H1 (cell line): ENCODE measurements around the gene CLDN12. TPM values are rescaled to one million over a fixed set of nuclear protein-coding genes. Genes with fewer than 3 reads are reported as not detected.
A peak's percentile ranks its signal among the peaks of the same experiment; 100 is the strongest.

ENCODE experiments used
- CTCF ChIA-PET: fragments of 300-600 bp; sonication (Branson Sonifier 250); formaldehyde crosslinking; loops from one replicate; lab custom pipeline; 2021; ENCODE audit not compliant: partially characterized antibody; lab: Charles Lee
- POLR2A ChIA-PET: fragments of 300-600 bp; sonication (Branson Sonifier 250); formaldehyde crosslinking; loops from one replicate; lab custom pipeline; 2021; ENCODE audit warnings: inconsistent platforms; ENCODE audit not compliant: partially characterized antibody; lab: Charles Lee
- DNase-seq, 2 experiments: peaks; one replicate each; pipeline versions ENCODE4 v3.0.0 to v3.0.0-alpha.2; 2010 to 2022; ENCODE audit warnings: low spot score in 2 of 2, low read depth in 1 of 2, mixed read lengths in 1 of 2
- FAIRE-seq: peaks from 2 replicates; lab custom pipeline; 2011; peaks lifted over from hg19 to GRCh38; lab: Jason Lieb, UNC
- H2AFZ ChIP-seq: 2 replicates; pipeline ENCODE4 v1.8.1; 2012; ENCODE audit warnings: low read length, inconsistent platforms
- H2AK5ac ChIP-seq: 2 replicates; pipeline ENCODE4 v1.6.1; 2013; ENCODE audit warnings: low read depth, low read length
- H2BK120ac ChIP-seq: replicated peaks from 2 replicates; pipeline ENCODE3; 2013; ENCODE audit warnings: low read depth, low read length, inconsistent platforms
- H2BK12ac ChIP-seq: 2 replicates; pipeline ENCODE4 v1.6.1; 2013; ENCODE audit warnings: low read depth, low read length
- H2BK15ac ChIP-seq: 2 replicates; pipeline ENCODE4 v1.6.1; 2013; ENCODE audit warnings: low read length
- H2BK20ac ChIP-seq: 2 replicates; pipeline ENCODE4 v1.6.1; 2013; ENCODE audit warnings: low read length
- H2BK5ac ChIP-seq: 2 replicates; pipeline ENCODE4 v1.6.1; 2013; ENCODE audit warnings: low read depth, low read length
- H3K14ac ChIP-seq: 2 replicates; pipeline ENCODE4 v1.6.1; 2013; ENCODE audit warnings: inconsistent platforms; ENCODE audit not compliant: insufficient read length
- H3K18ac ChIP-seq: 2 replicates; pipeline ENCODE4 v1.6.1; 2013; ENCODE audit warnings: low read length; ENCODE audit errors: extremely low read depth
- H3K23ac ChIP-seq: 2 replicates; pipeline ENCODE4 v1.6.1; 2013; ENCODE audit warnings: inconsistent platforms; ENCODE audit not compliant: insufficient read length
- H3K23me2 ChIP-seq: 2 replicates; pipeline ENCODE4 v1.6.1; 2013; ENCODE audit warnings: low read depth, low read length
- H3K27ac ChIP-seq: 2 replicates; pipeline ENCODE4 v1.6.1; 2011; ENCODE audit warnings: low read depth, low read length, inconsistent platforms
- H3K27me3 ChIP-seq, 4 experiments: replicated peaks in 1 of 4; 1 replicate in 1 of 4; 2 replicates in 3 of 4; pipeline versions ENCODE4 v1.6.1 to v1.8.1; 2011 to 2013; ENCODE audit warnings: low read length in 3 of 4, mild to moderate bottlenecking in 3 of 4, inconsistent platforms in 2 of 4, mixed read lengths in 2 of 4, moderate library complexity in 1 of 4; ENCODE audit not compliant: control insufficient read depth in 3 of 4, insufficient read depth in 3 of 4; ENCODE audit errors: extremely low read depth in 1 of 4
- H3K36me3 ChIP-seq, 4 experiments: 2 replicates each; pipeline versions ENCODE4 v1.6.1 to v1.8.1; 2011 to 2013; ENCODE audit warnings: mild to moderate bottlenecking in 4 of 4, low read length in 3 of 4, moderate library complexity in 2 of 4, control low read depth in 1 of 4, inconsistent platforms in 1 of 4; ENCODE audit not compliant: insufficient read depth in 4 of 4, control insufficient read depth in 2 of 4
- H3K4ac ChIP-seq: replicated peaks from 2 replicates; pipeline ENCODE3; 2013; ENCODE audit warnings: low read length, low read depth, mixed read lengths, inconsistent platforms; ENCODE audit not compliant: insufficient read length
- H3K4me1 ChIP-seq, 4 experiments: replicated peaks in 1 of 4; 1 replicate in 1 of 4; 2 replicates in 3 of 4; pipeline versions ENCODE4 v1.6.1 to v1.8.1; 2011 to 2013; ENCODE audit warnings: low read length in 3 of 4, inconsistent platforms in 2 of 4, mixed read lengths in 1 of 4; ENCODE audit not compliant: insufficient read depth in 4 of 4, control insufficient read depth in 3 of 4
- H3K4me2 ChIP-seq, 2 experiments: 2 replicates each; pipeline versions ENCODE4 v1.6.1 to v1.8.1; 2011 to 2013; ENCODE audit warnings: low read depth in 2 of 2, low read length in 2 of 2, control low read depth in 1 of 2, inconsistent platforms in 1 of 2, mild to moderate bottlenecking in 1 of 2; ENCODE audit not compliant: insufficient read depth in 1 of 2
- H3K4me3 ChIP-seq, 4 experiments: fragments of 200-600, 300-600 bp in 1 of 4; sonication (generic), shearing (Covaris generic), sonication (Bioruptor Twin) in 1 of 4; 2 replicates each; pipeline versions ENCODE4 v1.5.1 to v1.8.1; 2011 to 2016; ENCODE audit warnings: low read length in 4 of 4, low read depth in 3 of 4, control low read depth in 2 of 4, inconsistent platforms in 2 of 4, mild to moderate bottlenecking in 2 of 4, mixed read lengths in 1 of 4, moderate library complexity in 1 of 4; ENCODE audit not compliant: insufficient read depth in 2 of 4; ENCODE audit errors: extremely low read depth in 1 of 4
- H3K56ac ChIP-seq: replicated peaks from 2 replicates; pipeline ENCODE3; 2013; ENCODE audit warnings: low read depth, mild to moderate bottlenecking, mixed read lengths, low read length, inconsistent platforms; ENCODE audit not compliant: insufficient read length
- H3K79me1 ChIP-seq: 2 replicates; pipeline ENCODE4 v1.6.1; 2013; ENCODE audit warnings: low read depth, low read length, control low read depth
- H3K79me2 ChIP-seq, 2 experiments: 2 replicates each; pipeline versions ENCODE4 v1.6.1 to v1.8.1; 2012 to 2013; ENCODE audit warnings: low read length in 2 of 2, mild to moderate bottlenecking in 2 of 2, inconsistent platforms in 1 of 2; ENCODE audit not compliant: insufficient read depth in 2 of 2, control insufficient read depth in 1 of 2
- H3K9ac ChIP-seq, 4 experiments: replicated peaks in 1 of 4; 1 replicate in 1 of 4; 2 replicates in 3 of 4; pipeline versions ENCODE4 v1.6.1 to v1.8.1; 2011 to 2013; ENCODE audit warnings: low read depth in 3 of 4, low read length in 3 of 4, control low read depth in 2 of 4, mild to moderate bottlenecking in 2 of 4, moderate library complexity in 2 of 4, inconsistent platforms in 1 of 4; ENCODE audit errors: extremely low read depth in 1 of 4
- H3K9me3 ChIP-seq, 2 experiments: 2 replicates each; pipeline versions ENCODE4 v1.6.1 to v1.8.1; 2012 to 2013; ENCODE audit warnings: mild to moderate bottlenecking in 2 of 2, moderate library complexity in 2 of 2, control low read depth in 1 of 2, inconsistent platforms in 1 of 2, low read depth in 1 of 2, low read length in 1 of 2, mixed read lengths in 1 of 2; ENCODE audit not compliant: insufficient read depth in 2 of 2
- H4K20me1 ChIP-seq, 2 experiments: replicated peaks in 1 of 2; 2 replicates each; pipeline versions ENCODE3 to v1.8.1; 2011 to 2013; ENCODE audit warnings: inconsistent platforms in 2 of 2, low read length in 2 of 2, mild to moderate bottlenecking in 1 of 2; ENCODE audit not compliant: insufficient read depth in 2 of 2, control insufficient read depth in 1 of 2
- H4K5ac ChIP-seq: 2 replicates; pipeline ENCODE4 v1.6.1; 2013; ENCODE audit warnings: low read length, low read depth, mixed read lengths, inconsistent platforms; ENCODE audit not compliant: insufficient read length
- H4K8ac ChIP-seq: 2 replicates; pipeline ENCODE4 v1.8.0; 2013; ENCODE audit warnings: mild to moderate bottlenecking, moderate library complexity, low read length, inconsistent platforms; ENCODE audit not compliant: insufficient read depth; ENCODE audit errors: extremely low read depth
- H4K91ac ChIP-seq: replicated peaks from 2 replicates; pipeline ENCODE3; 2013; ENCODE audit warnings: low read length, mixed read lengths, inconsistent platforms; ENCODE audit not compliant: insufficient read length
- BACH1 ChIP-seq: IDR thresholded peaks from 2 replicates; pipeline ENCODE4 v1.6.1; 2012; ENCODE audit warnings: low read length, improper control_type of control experiment
- CBX5 ChIP-seq: fragments of 300-800, 300-1000 bp; sonication (generic); IDR thresholded peaks from 2 replicates; pipeline ENCODE4 v1.7.1; 2016; ENCODE audit warnings: antibody characterized with exemption, low read length, low read depth
- EP300 ChIP-seq, 2 experiments: IDR thresholded peaks; 1 replicate in 1 of 2; 2 replicates in 1 of 2; pipeline ENCODE4 v1.6.1; 2011 to 2012; ENCODE audit warnings: low read depth in 2 of 2, low read length in 2 of 2, mild to moderate bottlenecking in 2 of 2, borderline replicate concordance in 1 of 2, inconsistent platforms in 1 of 2, moderate library complexity in 1 of 2
- EZH2 ChIP-seq: fragments of 200-600 bp; sonication (generic); IDR thresholded peaks from 2 replicates; pipeline ENCODE4 v1.7.1; 2012; ENCODE audit warnings: low read depth, mild to moderate bottlenecking, moderate library complexity, low read length, inconsistent platforms; ENCODE audit not compliant: severe bottlenecking
- SP2 ChIP-seq: IDR thresholded peaks from 2 replicates; pipeline ENCODE4 v1.6.1; 2012; ENCODE audit warnings: mild to moderate bottlenecking, low read length, inconsistent platforms
- WGBS, 2 experiments: shearing (Covaris generic) in 1 of 2; methylation state at CpG; one replicate each; pipeline versions ENCODE4 v1.1.6 to v1.1.7; 2013 to 2015; ENCODE audit warnings: low lambda C conversion rate in 2 of 2, mixed read lengths in 2 of 2, inconsistent platforms in 1 of 2, low coverage in 1 of 2, missing lambda C conversion rate in 1 of 2; ENCODE audit not compliant: insufficient replicate concordance in 2 of 2, insufficient coverage in 1 of 2, insufficient read length in 1 of 2; ENCODE audit errors: extremely low coverage in 1 of 2, missing lambda C conversion rate in 1 of 2; 5-methylcytosine and 5-hydroxymethylcytosine counted together
- polyA plus RNA-seq, 7 experiments: library from polyadenylated mRNA; depleted of rRNA in 3 of 7; stranded (reverse) in 5 of 7; unstranded in 2 of 7; fragments of >200 nt in 5 of 7; fragments of 200-250 nt in 2 of 7; gene quantifications; 1 replicate in 5 of 7; 2 replicates in 1 of 7; 4 replicates in 1 of 7; pipeline versions ENCODE4 v1.2.1 to v1.2.3, GENCODE V29; 2011 to 2013; ENCODE audit warnings: missing spikeins in 2 of 7, mixed read lengths in 2 of 7
- total RNA-seq: library from RNA; stranded (reverse); fragmentation: NEBNext Ultra II Directional; extraction: Animal tissue kit (Norgen Biotek cat#: 25700); gene quantifications from 2 replicates; pipeline ENCODE4 v1.2.1, GENCODE V29; 2021
- TF ChIP-seq, protein P1 (sequence below): IDR thresholded peaks from 2 replicates; pipeline ENCODE4 v1.6.1; 2012; ENCODE audit warnings: low read length, inconsistent platforms
- TF ChIP-seq, protein P2 (sequence below): IDR thresholded peaks from 2 replicates; pipeline ENCODE4 v1.6.1; 2012; ENCODE audit warnings: inconsistent platforms
- TF ChIP-seq, protein P3 (sequence below): IDR thresholded peaks from 2 replicates; pipeline ENCODE4 v1.6.1; 2012; ENCODE audit warnings: inconsistent platforms

The CLDN12 gene
- total and polyA plus RNA-seq, 2 of the 8 experiments (the other 6 are each of a cell fraction or from before 2014, with no cell fraction given): 49.2 to 127 TPM

DNA sequence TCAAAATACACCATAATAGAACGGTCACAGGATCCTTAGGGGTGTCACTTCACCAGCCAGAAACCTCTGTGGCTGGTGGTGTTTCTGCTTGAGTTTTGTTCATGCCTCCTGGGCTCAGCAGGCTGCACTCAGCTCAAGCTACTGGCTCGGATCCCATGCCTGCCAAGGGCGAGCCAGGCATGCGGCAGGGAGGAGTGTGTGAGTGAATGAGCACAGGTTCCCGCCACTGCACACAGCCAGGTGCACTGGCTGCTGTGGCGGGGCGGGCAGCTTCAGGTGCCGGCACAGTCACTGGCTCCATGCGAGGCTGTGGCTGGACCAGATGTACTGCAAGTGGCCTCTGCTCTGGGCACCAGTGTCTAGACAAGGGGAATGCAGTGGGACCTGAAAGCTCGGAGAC lies 29.5 kb downstream of the CLDN12 start:
- WGBS, 2 experiments: 68% methylated on average over 10 of the region's 10 CpGs; no CpG with 5 or more reads in 1 of the 2 experiments
- ChIA-PET POLR2A (no interaction called here), CTCF (interaction anchor here (1.0 to 2.5 kb wide), 3 partner anchors 17 to 217 kb away, joined by 3 to 8 read pairs (median 5); no protein-coding TSS in a partner anchor)
- Histone ChIP-seq H3K4me3 (no peak overlapping the region), H3K56ac (no peak overlapping the region), H3K18ac (no peak overlapping the region), H4K5ac (no peak overlapping the region), H2AK5ac (no peak overlapping the region), H2BK15ac (no peak overlapping the region), H3K27me3 (no peaks in the 10 kb centered on the region), H4K8ac (no peak overlapping the region; the same call in 1 of the 2 replicates), H3K23me2 (no peaks in the 10 kb centered on the region), H3K14ac (no peak overlapping the region), H3K9me3 (no peaks in the 10 kb centered on the region), H2BK5ac (no peak overlapping the region), H3K79me2 (no peaks in the 10 kb centered on the region), H3K4me2 (no peak overlapping the region), H3K79me1 (no peaks in the 10 kb centered on the region), H3K23ac (no peak overlapping the region), H2AFZ (0 out of 2 replicates have a peak overlapping the region, but pooled peaks have one; percentile 52), H2BK12ac (no peak overlapping the region), H3K9ac (no peak overlapping the region), H3K27ac (no peak overlapping the region), H4K20me1 (no peaks in the 10 kb centered on the region), H3K4ac (no peak overlapping the region), H2BK20ac (no peak overlapping the region), H2BK120ac (no peak overlapping the region), H3K36me3 (no peaks in the 10 kb centered on the region), H3K4me1 (no peaks in the 10 kb centered on the region), H4K91ac (no peak overlapping the region)
- DNase-seq: no peak
- FAIRE-seq: no peak
- TF ChIP-seq, protein P1, sequence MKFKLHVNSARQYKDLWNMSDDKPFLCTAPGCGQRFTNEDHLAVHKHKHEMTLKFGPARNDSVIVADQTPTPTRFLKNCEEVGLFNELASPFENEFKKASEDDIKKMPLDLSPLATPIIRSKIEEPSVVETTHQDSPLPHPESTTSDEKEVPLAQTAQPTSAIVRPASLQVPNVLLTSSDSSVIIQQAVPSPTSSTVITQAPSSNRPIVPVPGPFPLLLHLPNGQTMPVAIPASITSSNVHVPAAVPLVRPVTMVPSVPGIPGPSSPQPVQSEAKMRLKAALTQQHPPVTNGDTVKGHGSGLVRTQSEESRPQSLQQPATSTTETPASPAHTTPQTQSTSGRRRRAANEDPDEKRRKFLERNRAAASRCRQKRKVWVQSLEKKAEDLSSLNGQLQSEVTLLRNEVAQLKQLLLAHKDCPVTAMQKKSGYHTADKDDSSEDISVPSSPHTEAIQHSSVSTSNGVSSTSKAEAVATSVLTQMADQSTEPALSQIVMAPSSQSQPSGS: no peak
- TF ChIP-seq, protein P2, sequence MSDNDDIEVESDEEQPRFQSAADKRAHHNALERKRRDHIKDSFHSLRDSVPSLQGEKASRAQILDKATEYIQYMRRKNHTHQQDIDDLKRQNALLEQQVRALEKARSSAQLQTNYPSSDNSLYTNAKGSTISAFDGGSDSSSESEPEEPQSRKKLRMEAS: peak; percentile 72
- no peak for TF ChIP-seq CBX5
- no peak for TF ChIP-seq SP2
- TF ChIP-seq BACH1: no peak
- TF ChIP-seq EZH2: no peak
- TF ChIP-seq EP300 (IDR thresholded peaks at IDR 0.05; ENCODE audit: borderline replicate concordance in 1 of 2, low read depth in 2 of 2, low read length in 2 of 2): no peak
- TF ChIP-seq, protein P3, sequence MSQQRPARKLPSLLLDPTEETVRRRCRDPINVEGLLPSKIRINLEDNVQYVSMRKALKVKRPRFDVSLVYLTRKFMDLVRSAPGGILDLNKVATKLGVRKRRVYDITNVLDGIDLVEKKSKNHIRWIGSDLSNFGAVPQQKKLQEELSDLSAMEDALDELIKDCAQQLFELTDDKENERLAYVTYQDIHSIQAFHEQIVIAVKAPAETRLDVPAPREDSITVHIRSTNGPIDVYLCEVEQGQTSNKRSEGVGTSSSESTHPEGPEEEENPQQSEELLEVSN: peak; percentile 73
